GM12878 (cell line): Measurements from ENCODE around the gene ACYP2.

Source experiments
- BHLHE40 ChIP-seq, 2 experiments: fragments of 450-650 bp in 1 of 2; IDR thresholded peaks; 2 replicates each; pipeline ENCODE4 v1.6.1; 2011 to 2017; ENCODE audit warnings: low read depth in 2 of 2, borderline replicate concordance in 1 of 2, improper control_type of control experiment in 1 of 2, low read length in 1 of 2, mild to moderate bottlenecking in 1 of 2
- CREB1 ChIP-seq: IDR thresholded peaks from 2 replicates; pipeline ENCODE4 v1.6.1; 2012; ENCODE audit warnings: low read depth, mild to moderate bottlenecking, inconsistent platforms
- EGR1 ChIP-seq, 2 experiments: IDR thresholded peaks; 1 replicate in 1 of 2; 2 replicates in 1 of 2; pipeline ENCODE4 v1.6.1; 2011 to 2012; ENCODE audit warnings: low read depth in 2 of 2, low read length in 2 of 2, borderline replicate concordance in 1 of 2, mild to moderate bottlenecking in 1 of 2, moderate library complexity in 1 of 2
- EZH2 ChIP-seq: IDR thresholded peaks from 2 replicates; pipeline ENCODE4 v1.6.1; 2012; ENCODE audit warnings: low read depth, mild to moderate bottlenecking, control low read depth, inconsistent platforms, low read length, borderline replicate concordance; ENCODE audit not compliant: control insufficient read depth
- HDAC6 ChIP-seq: fragments of 200-600 bp; sonication (generic); IDR thresholded peaks from one replicate; pipeline ENCODE4 v1.8.0; 2017; ENCODE audit warnings: antibody characterized with exemption; ENCODE audit not compliant: unreplicated experiment
- KDM1A ChIP-seq: fragments of 200-600 bp; sonication (generic); IDR thresholded peaks from 2 replicates; pipeline ENCODE4 v1.6.1; 2016; ENCODE audit warnings: borderline replicate concordance
- POLR2A ChIP-seq: IDR thresholded peaks from 2 replicates; pipeline ENCODE4 v1.6.1; 2011; ENCODE audit warnings: low read depth, mild to moderate bottlenecking, low read length
- POLR2AphosphoS5 ChIP-seq: IDR thresholded peaks from 2 replicates; pipeline ENCODE4 v1.6.1; 2011; ENCODE audit warnings: mild to moderate bottlenecking, low read length, inconsistent platforms
- RAD21 ChIP-seq: IDR thresholded peaks from 2 replicates; pipeline ENCODE4 v1.6.1; 2011; ENCODE audit warnings: mild to moderate bottlenecking, low read depth, low read length, moderate library complexity; ENCODE audit not compliant: insufficient read depth
- SMC3 ChIP-seq: IDR thresholded peaks from 2 replicates; pipeline ENCODE4 v1.6.1; 2011; ENCODE audit warnings: low read length, improper control_type of control experiment, borderline replicate concordance
- USF2 ChIP-seq: IDR thresholded peaks from 2 replicates; pipeline ENCODE4 v1.6.1; 2011; ENCODE audit warnings: low read depth, low read length, improper control_type of control experiment, borderline replicate concordance
- YY1 ChIP-seq: IDR thresholded peaks from 2 replicates; pipeline ENCODE4 v1.6.1; 2011; ENCODE audit warnings: low read depth, mild to moderate bottlenecking, low read length

GRCh38 chr2:54086157-54086556, 29.3 kb upstream of the ACYP2 start:
- no peak for TF ChIP-seq SMC3
- TF ChIP-seq KDM1A, result no peak
- TF ChIP-seq HDAC6, result no peak
- no peak for TF ChIP-seq EZH2
- no peak for TF ChIP-seq USF2
- TF ChIP-seq BHLHE40 (IDR thresholded peaks at IDR 0.05; ENCODE audit: borderline replicate concordance in 1 of 2, low read depth in 2 of 2, low read length in 1 of 2), result no peak
- TF ChIP-seq POLR2A, result no peak
- no peak for TF ChIP-seq POLR2AphosphoS5
- no peak for TF ChIP-seq CREB1
- TF ChIP-seq YY1, result no peak
- no peak for TF ChIP-seq EGR1 (IDR thresholded peaks at IDR 0.05; ENCODE audit: borderline replicate concordance in 1 of 2, low read depth in 2 of 2, low read length in 2 of 2)
- TF ChIP-seq RAD21, result no peak
